Epithelial cell of proximal tubule (primary cell): ENCODE measurements around the gene DPEP2. TPM values are rescaled to one million over a fixed set of nuclear protein-coding genes. Genes with fewer than 3 reads are reported as not detected.
"Not testable (repeated sequence)": the region's sequence is repeated elsewhere in the genome, so short reads cannot be mapped to it uniquely, and the experiment has no call there.

ENCODE experiments used
- DNase-seq: peaks from one replicate; pipeline ENCODE4 v3.0.0-alpha.2; 2011; ENCODE audit warnings: low read depth
- H3K4me3 ChIP-seq: 2 replicates; pipeline ENCODE4 v1.5.1; 2011; ENCODE audit warnings: low read depth, mild to moderate bottlenecking, low read length
- CTCF ChIP-seq: conservative IDR thresholded peaks from 2 replicates; pipeline ENCODE4 v1.5.1; 2012; ENCODE audit warnings: low read depth, mild to moderate bottlenecking, low read length
- total RNA-seq: library from RNA; depleted of rRNA; stranded (reverse); fragments of >200 nt; gene quantifications from 2 replicates; pipeline ENCODE4 v1.2.3, GENCODE V29; 2015

The DPEP2 gene
- total RNA-seq, 1 donor from 2014 or later: not detected

DNA sequence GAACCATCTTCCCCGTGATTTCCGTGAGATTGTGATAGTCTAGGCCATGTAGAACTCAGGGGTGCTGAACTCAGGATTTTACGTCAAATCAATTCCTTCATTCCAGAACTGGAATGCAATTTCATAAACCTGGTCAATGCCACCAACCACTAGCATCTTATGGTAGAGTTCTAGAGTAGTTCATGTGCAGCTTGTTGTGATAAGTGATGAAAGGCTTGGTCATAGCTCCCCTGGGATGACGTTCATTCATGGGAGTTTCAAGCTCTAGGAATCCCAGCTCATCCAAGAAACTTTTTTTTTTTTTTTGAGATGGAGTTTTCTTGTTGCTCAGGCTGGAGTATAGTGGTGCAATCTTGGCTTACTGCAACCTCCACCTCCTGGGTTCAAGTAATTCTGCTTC is 3.7 kb upstream of the DPEP2 start:
- no peak for DNase-seq
- no peak for TF ChIP-seq CTCF
- H3K4me3 ChIP-seq: no peak overlapping the region

DNA sequence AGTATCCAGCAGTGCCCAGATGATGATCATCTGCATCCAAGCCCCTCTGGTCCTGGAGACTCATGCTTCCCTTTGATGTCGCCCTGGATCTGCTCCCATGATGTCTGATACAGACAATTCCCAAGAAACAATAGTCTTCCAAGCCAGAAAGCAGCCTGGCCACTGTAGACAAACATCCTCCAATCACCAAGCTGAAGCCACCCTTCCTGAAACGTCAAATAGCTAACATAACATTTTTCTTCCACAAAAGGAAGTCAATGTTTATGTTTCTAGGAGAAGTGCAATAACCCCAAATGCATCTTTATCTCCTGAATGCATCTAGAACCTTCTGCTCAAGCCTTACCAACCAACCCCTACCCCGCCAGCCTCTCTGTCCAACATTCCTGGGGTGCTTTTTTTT is 1.2 kb upstream of the DPEP2 start:
- no peak for DNase-seq
- no peak for TF ChIP-seq CTCF
- H3K4me3 ChIP-seq: no peak overlapping the region

GRCh38 chr16:67999985-68000384 is 701 bp upstream of the DPEP2 start:
- DNase-seq: no peak
- H3K4me3 ChIP-seq: no peak overlapping the region
- no peak for TF ChIP-seq CTCF

- not testable (repeated sequence) for H3K4me3 ChIP-seq, DNase-seq
Observed at GRCh38 chr16:67998231-67998778, 979 bp downstream of the DPEP2 start.

DNA sequence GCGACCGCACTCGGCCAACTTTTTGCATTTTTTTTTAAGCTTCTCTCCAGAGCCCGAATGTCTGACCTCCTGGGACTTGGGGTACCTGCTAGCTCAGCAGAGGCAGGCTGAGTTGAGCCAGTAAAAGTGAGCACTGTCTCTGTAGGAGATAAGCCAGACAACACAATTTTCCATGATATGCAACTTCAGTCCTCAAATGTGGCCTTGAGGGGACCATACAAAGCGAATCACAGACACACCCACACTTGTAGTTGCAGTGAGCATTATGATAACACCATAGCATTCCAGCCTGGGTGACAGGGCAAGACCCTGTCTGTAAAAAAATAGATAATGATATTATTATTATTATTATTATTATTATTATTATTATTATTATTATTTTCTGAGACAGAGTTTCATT is 2.6 kb downstream of the DPEP2 start:
- TF ChIP-seq CTCF: no peak
- no peak for DNase-seq
- no peak overlapping the region for H3K4me3 ChIP-seq

- no peak for DNase-seq
- no peak overlapping the region for H3K4me3 ChIP-seq
- TF ChIP-seq CTCF: no peak
Observed at GRCh38 chr16:67995423-67995822, 3.9 kb downstream of the DPEP2 start.

DNA sequence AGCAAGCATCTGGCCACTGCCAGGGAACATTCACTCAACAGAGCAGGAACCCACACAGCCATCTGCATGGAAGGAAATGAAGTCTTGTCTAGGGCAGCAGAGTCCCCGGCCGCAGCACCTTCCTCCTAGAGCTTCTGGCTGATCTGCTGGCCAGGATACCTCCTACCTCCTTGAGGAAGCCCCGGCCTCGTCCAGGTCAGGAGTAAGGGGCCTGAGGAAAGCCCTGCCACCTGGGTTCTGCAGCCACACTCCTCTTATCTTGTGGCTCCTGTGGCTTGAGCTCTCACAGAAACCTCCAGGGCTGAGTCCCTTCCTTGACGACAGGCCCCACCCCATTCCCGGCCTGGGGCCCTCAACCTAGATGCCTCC is 5.3 kb downstream of the DPEP2 start:
- H3K4me3 ChIP-seq, DNase-seq: not testable (repeated sequence)

- peak overlapping the region; percentile 49 for H3K4me3 ChIP-seq
- peak; percentile 78 for TF ChIP-seq CTCF
- DNase-seq: no peak
Observed at GRCh38 chr16:67993207-67994039, 5.9 kb downstream of the DPEP2 start.
